Body of pancreas (tissue), 4 donors: Measurements from ENCODE around the gene TPRX2. TPM values are rescaled to one million over a fixed set of nuclear protein-coding genes. Genes with fewer than 3 reads are reported as not detected.
"Not testable (repeated sequence)": the region's sequence is repeated elsewhere in the genome, so short reads cannot be mapped to it uniquely, and the experiment has no call there.

Experiments
- ATAC-seq: fragments of 150-250 bp; one replicate; pipeline ENCODE4 v1.9.1; 2016
- DNase-seq, 4 donors: peaks; one replicate each; pipeline ENCODE4 v3.0.0-alpha.2; 2019
- H3K27ac ChIP-seq, 4 donors: fragments of 200-600 bp; sonication (generic); 1 replicate in 3 of 4; 2 replicates in 1 of 4; pipeline versions ENCODE4 v1.5.1 to v1.6.1; 2016 to 2019; ENCODE audit warnings: mild to moderate bottlenecking in 1 of 4, mixed read lengths in 1 of 4, moderate library complexity in 1 of 4
- H3K27me3 ChIP-seq, 2 donors: fragments of 200-600 bp; sonication (generic); one replicate each; pipeline ENCODE4 v1.6.0; 2016; ENCODE audit warnings: mild to moderate bottlenecking in 1 of 2
- H3K36me3 ChIP-seq, 2 donors: fragments of 200-600 bp; sonication (generic); replicated peaks in 1 of 2; 2 replicates each; pipeline ENCODE4 v1.5.1; 2016; ENCODE audit warnings: low read depth in 2 of 2; ENCODE audit not compliant: insufficient read depth in 1 of 2
- H3K4me1 ChIP-seq: fragments of 200-600 bp; sonication (generic); one replicate; pipeline ENCODE4 v1.6.0; 2016
- H3K4me3 ChIP-seq, 2 donors: fragments of 200-600 bp; sonication (generic); 1 replicate in 1 of 2; 2 replicates in 1 of 2; pipeline ENCODE4 v1.5.1; 2016 to 2019
- H3K9me3 ChIP-seq, 3 donors: fragments of 200-600 bp; sonication (generic); 1 replicate in 2 of 3; 2 replicates in 1 of 3; pipeline ENCODE4 v1.5.1; 2016
- CTCF ChIP-seq, 7 experiments: fragments of 450-650 bp in 4 of 7; fragments of 200-600 bp in 3 of 7; sonication (generic) in 3 of 7; IDR thresholded peaks; one replicate each; pipeline ENCODE4 v1.5.1; 2016 to 2019; ENCODE audit warnings: antibody characterized with exemption in 7 of 7
- POLR2A ChIP-seq, 3 donors: fragments of 450-650 bp; IDR thresholded peaks; one replicate each; pipeline ENCODE4 v1.6.1; 2016; ENCODE audit warnings: antibody characterized with exemption in 3 of 3, mild to moderate bottlenecking in 2 of 3
- WGBS, 2 donors: methylation state at CpG; one replicate each; pipeline ENCODE4 v1.1.5; 2017; 5-methylcytosine and 5-hydroxymethylcytosine counted together
- intact Hi-C: fragments of 100-400 bp; cut with DNase I; formaldehyde crosslinking; loops from one replicate; pipeline ENCODE4 v1.15.1; 2023
- total RNA-seq, 2 donors: library from RNA; depleted of rRNA; stranded (reverse); fragments of >200 nt; gene quantifications; one replicate each; pipeline ENCODE4 v1.1.0, GENCODE V29; 2016

TPRX2 gene
- total RNA-seq, 2 donors from 2014 or later: not detected

DNA sequence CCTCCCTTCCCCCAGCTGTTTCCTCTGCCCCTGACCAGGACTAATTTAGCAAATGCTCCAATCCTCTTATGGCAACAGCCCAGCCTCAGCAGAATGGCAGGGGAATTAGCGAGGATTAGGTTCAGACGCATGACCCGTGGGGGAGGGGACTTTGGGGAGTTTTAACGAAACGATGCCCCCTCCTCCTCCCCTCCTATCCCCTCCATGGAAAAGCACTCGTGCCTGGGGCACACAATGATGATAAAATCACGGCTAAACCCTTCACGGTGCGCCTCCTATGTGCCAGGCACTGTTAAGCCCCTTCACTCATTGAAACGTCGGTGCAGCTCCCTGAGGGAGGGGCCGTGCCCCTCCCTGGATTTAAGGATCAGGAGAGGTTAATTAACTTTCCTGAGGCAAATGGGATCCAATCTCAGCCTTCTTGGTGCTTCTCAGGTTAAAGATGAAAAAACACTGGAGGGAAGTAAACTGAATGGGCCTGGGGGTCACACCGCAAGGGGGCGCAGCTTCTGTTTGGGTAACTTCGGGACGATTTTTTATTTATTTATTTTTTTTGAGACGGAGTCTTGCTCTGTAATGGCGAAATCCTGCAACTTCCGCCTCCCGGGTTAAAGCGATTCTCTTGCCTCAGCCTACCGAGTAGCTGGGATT lies 10.1 kb upstream of the TPRX2 start:
- Histone ChIP-seq H3K27ac (no peak overlapping the region), H3K4me1 (peaks cover 5% of the 10 kb centered on the region), H3K36me3 (no peaks in the 10 kb centered on the region), H3K27me3 (peaks cover 0 to 9% of the 10 kb centered on the region in 2 donors), H3K4me3 (no peak overlapping the region), H3K9me3 (no peaks in the 10 kb centered on the region)
- no peak for ATAC-seq
- intact Hi-C loops: no loop called here
- TF ChIP-seq POLR2A (IDR thresholded peaks at IDR 0.05): no peak
- peak in 4 of 7 experiments; percentile 15 to 34 (median 26) for TF ChIP-seq CTCF (IDR thresholded peaks at IDR 0.05)
- WGBS, 2 donors: 3 to 6% methylated on average over 17 to 22 of the region's 22 CpGs
- DNase-seq: peak in 3 of 4 donors; percentile 18 to 41 (median 29)

DNA sequence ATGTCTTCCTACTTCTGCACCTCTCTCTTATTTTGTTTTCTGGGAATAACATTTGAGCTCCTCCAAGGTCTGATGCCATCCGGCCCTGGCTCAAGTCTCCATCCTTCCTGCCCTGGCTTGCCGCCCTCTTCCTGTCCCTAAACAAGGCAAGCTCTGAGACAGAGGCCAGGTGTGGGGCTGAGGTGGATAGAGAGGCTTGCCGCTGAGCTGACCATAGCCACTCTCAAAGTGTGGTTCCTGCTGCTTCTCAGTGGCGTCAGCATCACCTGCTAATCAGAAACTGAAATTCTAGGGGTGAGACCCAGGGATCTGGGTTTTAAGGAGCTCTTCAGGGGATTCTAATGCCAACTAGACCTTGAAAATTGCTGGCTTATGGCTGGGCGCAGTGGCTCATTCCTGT lies 6.0 kb upstream of the TPRX2 start:
- DNase-seq (no peak), ATAC-seq (no peak)
- H3K27me3 ChIP-seq: peaks cover 0 to 9% of the 10 kb centered on the region in 2 donors
- no peaks in the 10 kb centered on the region for H3K9me3 ChIP-seq
- no peaks in the 10 kb centered on the region for H3K36me3 ChIP-seq
- no peak overlapping the region for H3K4me3 ChIP-seq
- WGBS, 2 donors: 47% methylated on average over 3 to 5 of the region's 5 CpGs
- intact Hi-C loops: no loop called here
- H3K27ac ChIP-seq: no peak overlapping the region
- H3K4me1 ChIP-seq: peaks cover 5% of the 10 kb centered on the region
- no peak for TF ChIP-seq POLR2A (IDR thresholded peaks at IDR 0.05)
- no peak for TF ChIP-seq CTCF (IDR thresholded peaks at IDR 0.05)

DNA sequence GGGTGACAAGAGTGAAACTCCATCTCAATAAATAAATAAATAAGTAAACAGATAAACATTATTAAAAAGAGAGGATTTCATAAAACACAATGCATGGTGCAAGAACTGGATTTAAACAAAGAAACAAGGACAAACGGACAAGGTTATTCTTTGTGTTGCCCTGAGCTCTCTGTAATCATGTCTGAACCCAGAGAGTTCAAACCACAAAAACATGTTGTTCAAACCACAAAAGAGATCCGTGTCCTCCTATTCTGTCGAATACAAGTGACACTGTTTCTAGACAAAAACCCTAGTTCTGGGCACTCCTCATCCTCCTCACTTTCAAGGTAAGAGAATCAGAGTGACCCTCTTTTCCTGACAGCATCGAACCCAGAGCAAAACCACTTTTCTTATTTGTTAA lies 4.6 kb upstream of the TPRX2 start:
- H3K9me3 ChIP-seq: no peaks in the 10 kb centered on the region
- no peaks in the 10 kb centered on the region for H3K4me1 ChIP-seq
- H3K27me3 ChIP-seq: peaks cover 0 to 4% of the 10 kb centered on the region in 2 donors
- intact Hi-C loops: no loop called here
- no peak overlapping the region for H3K4me3 ChIP-seq
- WGBS, 2 donors: 47 to 51% methylated on average over 4 of the region's 4 CpGs
- H3K27ac ChIP-seq: no peak overlapping the region
- no peak for ATAC-seq
- TF ChIP-seq CTCF (IDR thresholded peaks at IDR 0.05): no peak
- no peak for TF ChIP-seq POLR2A (IDR thresholded peaks at IDR 0.05)
- H3K36me3 ChIP-seq: no peaks in the 10 kb centered on the region
- DNase-seq: no peak

- H3K27me3 ChIP-seq, intact Hi-C loops, H3K4me1 ChIP-seq, H3K9me3 ChIP-seq, ATAC-seq, H3K4me3 ChIP-seq, H3K36me3 ChIP-seq, H3K27ac ChIP-seq, DNase-seq: not testable (repeated sequence)
- WGBS, 2 donors: 73 to 79% methylated on average over 3 to 9 of the region's 9 CpGs
Measured at GRCh38 chr19:47858231-47858630, 804 bp upstream of the TPRX2 start.

- H3K4me3 ChIP-seq, intact Hi-C loops, H3K36me3 ChIP-seq, H3K9me3 ChIP-seq, DNase-seq, H3K27me3 ChIP-seq, H3K4me1 ChIP-seq, ATAC-seq, H3K27ac ChIP-seq: not testable (repeated sequence)
- WGBS, 2 donors: no CpG with 5 or more reads among the region's 17 CpGs
Measured at GRCh38 chr19:47859838-47860237, 803 bp downstream of the TPRX2 start.
